Hepatocyte (in vitro differentiated cells): ENCODE measurements around the gene KIF3A.

Source experiments
- CTCF ChIP-seq: fragments of 200-600 bp; sonication (generic); IDR thresholded peaks from 2 replicates; pipeline ENCODE4 v1.5.1; 2016; ENCODE audit warnings: antibody characterized with exemption, mild to moderate bottlenecking; ENCODE audit not compliant: poor library complexity
- EZH2 ChIP-seq: fragments of 200-600 bp; sonication (generic); IDR thresholded peaks from 2 replicates; pipeline ENCODE4 v1.6.1; 2016; ENCODE audit warnings: antibody characterized with exemption, mild to moderate bottlenecking, borderline replicate concordance
- EZH2phosphoT487 ChIP-seq: fragments of 200-600 bp; sonication (generic); IDR thresholded peaks from one replicate; pipeline ENCODE4 v1.6.1; 2018; ENCODE audit warnings: antibody characterized with exemption, mild to moderate bottlenecking, low read depth, moderate library complexity; ENCODE audit not compliant: unreplicated experiment, severe bottlenecking

GRCh38 chr5:132742626-132743025, 5.3 kb upstream of the KIF3A start:
- TF ChIP-seq EZH2phosphoT487, result no peak
- TF ChIP-seq CTCF, result no peak
- TF ChIP-seq EZH2, result no peak
